Lower lobe of right lung (tissue), 2 donors: ENCODE data around the gene LETM1. TPM values are rescaled to one million over a fixed set of nuclear protein-coding genes. Genes with fewer than 3 reads are reported as not detected.

ENCODE experiments used
- ATAC-seq, 2 donors: fragments of 200-7000 bp; cut with Tn5 transposase; one replicate each; pipeline ENCODE4 v1.9.1; 2020 to 2022; ENCODE audit warnings: mild to moderate bottlenecking in 2 of 2, moderate library complexity in 2 of 2
- DNase-seq: peaks from one replicate; pipeline ENCODE4 v3.0.0-alpha.2; 2020
- H3K27ac ChIP-seq: fragments of 200-600 bp; one replicate; pipeline ENCODE4 v1.8.0; 2022
- H3K27me3 ChIP-seq: fragments of 200-600 bp; one replicate; pipeline ENCODE4 v1.8.0; 2022; ENCODE audit warnings: low read depth
- H3K36me3 ChIP-seq: fragments of 200-600 bp; one replicate; pipeline ENCODE4 v1.8.0; 2022; ENCODE audit warnings: mild to moderate bottlenecking
- H3K4me1 ChIP-seq: fragments of 200-600 bp; one replicate; pipeline ENCODE4 v1.8.0; 2022
- H3K4me3 ChIP-seq: fragments of 200-600 bp; one replicate; pipeline ENCODE4 v1.8.0; 2022; ENCODE audit warnings: mild to moderate bottlenecking
- H3K9me3 ChIP-seq: fragments of 200-600 bp; one replicate; pipeline ENCODE4 v1.8.0; 2022
- CTCF ChIP-seq: fragments of 200-600 bp; IDR thresholded peaks from one replicate; pipeline ENCODE4 v1.8.0; 2022; ENCODE audit warnings: antibody characterized with exemption, mild to moderate bottlenecking
- intact Hi-C: fragments of 100-400 bp; cut with DNase I; formaldehyde crosslinking; loops from one replicate; pipeline ENCODE4 v1.11.0; 2022
- total RNA-seq: library from RNA; stranded (reverse); fragmentation: NEBNext Ultra II Directional; extraction: Animal tissue kit (Norgen Biotek cat#: 25700); gene quantifications from one replicate; pipeline ENCODE4 v1.2.1, GENCODE V29; 2021
- donor health status: DM: no; HTN: yes; CAD: no; lungs with severe emphysema.

Gene LETM1
- total RNA-seq, 1 donor from 2014 or later, result 33.6 TPM

DNA sequence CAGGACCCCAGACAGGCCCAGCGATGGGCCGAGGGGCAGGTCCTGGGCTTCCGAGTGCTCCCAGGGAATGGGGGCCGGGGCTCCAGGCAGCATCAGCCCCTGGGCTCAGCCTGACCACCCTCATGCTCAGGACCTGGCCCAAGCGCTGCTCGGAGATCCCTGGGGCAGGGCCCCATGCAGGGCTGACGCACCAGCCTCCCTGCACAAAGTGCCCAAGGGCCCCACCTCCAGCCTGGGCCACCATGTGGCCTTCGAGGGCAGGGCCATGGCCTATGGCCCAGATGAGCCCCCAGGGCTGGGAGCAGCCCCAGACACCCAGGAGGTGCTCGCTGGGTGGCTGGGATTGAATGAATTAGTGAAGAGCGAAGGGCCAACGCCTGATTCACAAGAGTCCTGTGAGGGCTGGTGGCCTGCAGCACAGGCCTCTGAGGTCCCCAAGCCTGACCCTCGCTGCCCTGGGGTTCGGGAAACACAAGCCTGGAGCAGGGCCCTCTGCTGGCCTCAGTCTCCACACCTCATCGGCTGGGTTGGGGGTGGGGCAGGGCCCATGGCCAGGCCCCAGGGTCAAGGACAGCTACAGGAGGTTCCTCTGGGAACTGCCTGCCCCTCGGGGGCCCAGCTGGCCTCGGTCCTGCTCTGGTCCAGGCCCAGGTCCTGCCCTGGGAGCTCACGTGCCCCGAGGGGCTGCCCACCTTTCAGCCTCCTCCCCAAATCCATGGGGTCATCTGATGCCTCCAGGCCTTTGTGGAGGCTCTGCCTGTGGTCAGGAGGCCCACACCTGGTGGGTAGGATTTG lies 76.2 kb downstream of the LETM1 start:
- peaks cover 10% of the 10 kb centered on the region for H3K4me1 ChIP-seq
- no peaks in the 10 kb centered on the region for H3K36me3 ChIP-seq
- DNase-seq, result no peak
- H3K27me3 ChIP-seq, result no peaks in the 10 kb centered on the region
- H3K9me3 ChIP-seq, result no peaks in the 10 kb centered on the region
- TF ChIP-seq CTCF, result no peak
- no peak for ATAC-seq
- H3K27ac ChIP-seq, result no peak overlapping the region
- H3K4me3 ChIP-seq, result no peak overlapping the region
- intact Hi-C loops, result no loop called here

GRCh38 chr4:1778642-1779392 lies 77.1 kb downstream of the LETM1 start:
- no peak for TF ChIP-seq CTCF
- H3K27ac ChIP-seq, result no peak overlapping the region
- no peak for DNase-seq
- no peaks in the 10 kb centered on the region for H3K9me3 ChIP-seq
- H3K4me3 ChIP-seq, result no peak overlapping the region
- no peaks in the 10 kb centered on the region for H3K27me3 ChIP-seq
- H3K36me3 ChIP-seq, result no peaks in the 10 kb centered on the region
- peaks cover 10% of the 10 kb centered on the region for H3K4me1 ChIP-seq
- peak in 1 of 2 donors; percentile 5 for ATAC-seq
- intact Hi-C loops, result no loop called here

DNA sequence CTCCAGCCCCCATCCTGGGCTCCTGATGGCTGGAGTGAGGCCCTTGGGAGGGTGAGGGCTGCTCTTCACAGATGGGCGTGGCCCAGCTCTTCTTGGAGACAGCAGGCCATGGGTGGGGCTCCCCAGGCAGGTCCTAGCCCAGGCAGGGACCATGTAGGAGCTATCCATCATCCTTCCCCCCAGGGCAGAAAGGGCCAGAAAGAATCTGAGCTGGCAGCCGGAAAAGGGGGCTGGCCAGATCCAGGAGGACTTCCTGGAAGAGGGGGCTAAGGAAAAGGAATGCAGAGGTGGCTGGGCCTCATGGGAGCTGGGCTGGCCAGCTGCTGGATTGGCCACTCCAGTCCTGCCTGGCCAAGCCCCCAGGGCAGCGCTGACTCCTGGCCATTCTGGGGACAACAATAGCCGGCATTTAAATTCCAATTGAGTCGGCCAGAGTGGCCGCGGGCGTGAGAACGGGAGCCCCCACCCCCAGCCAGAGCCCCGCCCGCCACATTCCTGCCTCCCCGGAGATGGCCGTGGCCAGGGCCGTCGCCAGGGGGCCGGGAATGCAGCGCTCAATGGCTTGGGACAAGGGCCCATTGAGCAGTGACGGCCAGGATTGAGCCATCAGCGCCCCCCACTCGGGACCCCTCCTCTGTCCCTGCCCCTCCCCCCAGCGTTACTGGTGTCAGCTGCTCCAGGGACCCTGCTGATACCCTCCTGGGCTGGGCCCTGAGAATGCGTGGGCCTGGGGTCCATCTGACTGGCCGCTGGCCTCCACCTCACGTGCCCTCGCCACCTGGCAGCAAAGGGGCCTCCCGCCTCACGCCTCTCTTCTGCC lies 77.9 kb downstream of the LETM1 start:
- intact Hi-C loops, result no loop called here
- Histone ChIP-seq H3K36me3 (no peaks in the 10 kb centered on the region), H3K27me3 (no peaks in the 10 kb centered on the region), H3K4me1 (peaks cover 10% of the 10 kb centered on the region), H3K4me3 (no peak overlapping the region), H3K27ac (no peak overlapping the region), H3K9me3 (no peaks in the 10 kb centered on the region)
- no peak for DNase-seq
- ATAC-seq, result peak; percentile 35 to 46
- peak; percentile 20 for TF ChIP-seq CTCF

GRCh38 chr4:1776521-1777161 lies 79.3 kb downstream of the LETM1 start:
- Histone ChIP-seq H3K27ac (no peak overlapping the region), H3K9me3 (no peaks in the 10 kb centered on the region), H3K27me3 (peaks cover 3% of the 10 kb centered on the region), H3K4me3 (no peak overlapping the region), H3K36me3 (no peaks in the 10 kb centered on the region), H3K4me1 (peaks cover 10% of the 10 kb centered on the region)
- TF ChIP-seq CTCF, result no peak
- ATAC-seq (no peak), DNase-seq (no peak)
- intact Hi-C loops, result no loop called here
